NCI-H1930 (cell line): ENCODE measurements around the gene TYMS.

Experiments used
- DNase-seq, 2 experiments: peaks; one replicate each; lab custom pipeline; 2025; lab: John Stamatoyannopoulos, UW

TYMS gene

DNA sequence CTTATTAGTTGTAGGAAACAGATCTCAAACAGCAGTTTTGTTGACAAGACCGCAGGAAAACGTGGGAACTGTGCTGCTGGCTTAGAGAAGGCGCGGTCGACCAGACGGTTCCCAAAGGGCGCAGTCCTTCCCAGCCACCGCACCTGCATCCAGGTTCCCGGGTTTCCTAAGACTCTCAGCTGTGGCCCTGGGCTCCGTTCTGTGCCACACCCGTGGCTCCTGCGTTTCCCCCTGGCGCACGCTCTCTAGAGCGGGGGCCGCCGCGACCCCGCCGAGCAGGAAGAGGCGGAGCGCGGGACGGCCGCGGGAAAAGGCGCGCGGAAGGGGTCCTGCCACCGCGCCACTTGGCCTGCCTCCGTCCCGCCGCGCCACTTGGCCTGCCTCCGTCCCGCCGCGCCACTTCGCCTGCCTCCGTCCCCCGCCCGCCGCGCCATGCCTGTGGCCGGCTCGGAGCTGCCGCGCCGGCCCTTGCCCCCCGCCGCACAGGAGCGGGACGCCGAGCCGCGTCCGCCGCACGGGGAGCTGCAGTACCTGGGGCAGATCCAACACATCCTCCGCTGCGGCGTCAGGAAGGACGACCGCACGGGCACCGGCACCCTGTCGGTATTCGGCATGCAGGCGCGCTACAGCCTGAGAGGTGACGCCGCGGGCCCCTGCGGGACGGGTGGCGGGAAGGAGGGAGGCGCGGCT lies at the start of gene TYMS:
TYMS (plus strand) TSS at position 343 of the 690 bp plus-strand sequence; CDS start at position 433, 90 bp downstream.
- DNase-seq, result peak; percentile 50 to 66

DNA sequence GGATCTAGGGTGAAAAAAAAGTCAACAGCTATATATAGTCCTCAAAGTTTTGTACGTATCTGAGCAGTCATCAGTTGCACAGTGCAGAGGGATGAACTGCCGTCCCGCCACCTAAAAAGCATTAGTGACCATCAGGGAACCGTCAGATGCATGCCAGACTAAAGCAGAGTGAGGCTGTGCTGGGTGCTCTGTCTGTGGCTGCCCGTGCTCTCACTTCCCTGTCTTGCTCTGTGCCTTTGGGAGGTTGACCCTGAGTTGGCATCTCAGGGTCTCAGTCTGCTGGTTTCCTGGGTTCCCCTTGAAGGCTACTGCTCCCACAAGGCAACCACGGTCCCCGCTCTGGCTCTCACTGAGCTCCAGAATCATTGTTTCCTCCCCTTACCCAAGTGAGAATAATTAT lies 49.5 kb upstream of the TYMS start:
- DNase-seq, result no peak

DNA sequence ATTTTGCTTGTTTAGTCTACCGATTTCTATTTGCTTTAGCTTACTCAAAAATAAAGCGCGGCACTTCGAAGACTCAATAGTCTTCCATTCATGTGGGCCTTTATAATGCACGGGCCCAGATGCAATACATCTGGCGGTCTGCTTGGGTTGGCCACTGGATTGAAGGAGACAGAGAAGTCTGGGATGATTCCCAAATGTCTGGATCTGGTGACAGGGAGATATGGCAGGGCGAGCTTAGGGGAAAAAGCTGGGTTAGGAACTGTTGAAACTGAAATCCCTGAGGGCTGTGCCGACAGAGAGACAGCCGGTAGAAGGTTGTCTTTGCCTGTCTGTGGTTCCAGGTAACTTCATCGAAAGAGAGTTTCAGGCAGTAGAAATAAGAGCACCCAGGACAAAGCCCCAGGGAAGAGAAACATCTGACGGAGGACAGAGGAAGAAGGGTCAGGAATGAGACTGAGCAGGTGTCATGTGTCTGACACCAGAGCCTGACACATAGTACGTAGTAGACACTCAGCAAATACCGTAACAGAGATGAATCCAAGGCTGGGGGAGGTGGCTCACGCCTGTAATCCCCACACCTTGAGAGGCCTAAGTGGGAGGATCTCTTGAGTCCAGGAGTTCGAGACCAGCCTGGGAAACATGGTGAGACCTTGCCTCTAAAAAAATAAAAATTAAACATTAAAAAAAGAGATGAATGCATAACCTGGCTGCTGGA lies 47.1 kb upstream of the TYMS start:
- no peak for DNase-seq

DNA sequence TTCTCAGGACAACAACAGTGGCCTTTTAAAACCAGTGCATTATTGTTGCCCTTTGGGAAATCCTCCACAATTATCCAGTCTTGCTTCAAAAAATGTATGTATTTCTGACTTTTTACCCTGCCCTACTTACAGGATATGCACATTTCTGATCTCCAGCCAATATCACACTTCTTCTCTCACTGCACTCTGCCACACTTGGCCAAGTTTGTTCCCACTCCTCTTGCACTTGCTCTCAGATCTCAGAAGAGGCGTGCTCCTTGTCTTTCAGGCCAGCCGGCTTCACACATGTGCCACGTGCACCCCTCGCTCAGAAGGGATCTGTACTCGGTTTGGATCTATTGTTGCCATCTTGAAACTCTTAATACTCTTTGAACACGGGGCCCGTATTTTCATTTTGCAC lies 45.3 kb upstream of the TYMS start:
- DNase-seq, result no peak

DNA sequence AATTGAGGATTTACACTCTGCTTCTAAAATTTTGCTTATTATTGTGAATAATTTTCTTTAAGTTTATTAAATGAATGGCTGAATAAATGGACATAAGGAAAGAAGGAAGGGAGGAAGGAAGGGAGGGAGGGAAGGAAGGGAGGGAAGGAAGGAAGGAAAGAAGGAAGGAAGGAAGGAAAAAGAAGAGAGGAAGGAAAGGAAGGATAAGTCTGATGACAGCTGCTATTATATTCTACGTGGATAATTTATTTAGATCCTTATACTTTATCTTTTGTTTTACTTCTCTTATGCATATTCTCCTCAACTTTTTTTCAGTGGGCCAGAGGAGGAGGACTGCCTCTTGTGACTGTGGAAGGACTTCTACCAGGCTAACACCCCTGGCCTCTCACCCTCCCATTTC lies 43.3 kb upstream of the TYMS start:
- DNase-seq, result no peak

DNA sequence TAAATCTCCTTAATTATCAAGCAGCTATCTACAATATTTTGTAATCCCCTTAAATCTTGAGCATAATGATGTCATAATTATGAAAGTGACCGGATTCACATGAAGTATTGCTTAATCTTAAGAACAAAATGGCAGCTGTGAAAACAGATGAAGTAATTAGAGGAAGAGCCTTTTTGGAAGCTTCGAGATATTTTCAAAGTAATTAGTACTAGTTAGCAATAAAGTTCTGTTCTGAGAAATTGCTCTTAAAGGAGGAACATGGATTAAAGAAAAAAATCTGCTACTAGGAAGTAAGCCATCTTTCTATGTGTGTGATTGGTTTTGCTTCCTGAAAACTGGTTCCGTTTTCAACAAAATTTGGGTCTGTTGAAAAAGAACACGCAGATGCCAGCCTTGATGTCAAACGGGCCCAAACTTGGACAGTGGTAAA lies 42.3 kb upstream of the TYMS start:
- no peak for DNase-seq

DNA sequence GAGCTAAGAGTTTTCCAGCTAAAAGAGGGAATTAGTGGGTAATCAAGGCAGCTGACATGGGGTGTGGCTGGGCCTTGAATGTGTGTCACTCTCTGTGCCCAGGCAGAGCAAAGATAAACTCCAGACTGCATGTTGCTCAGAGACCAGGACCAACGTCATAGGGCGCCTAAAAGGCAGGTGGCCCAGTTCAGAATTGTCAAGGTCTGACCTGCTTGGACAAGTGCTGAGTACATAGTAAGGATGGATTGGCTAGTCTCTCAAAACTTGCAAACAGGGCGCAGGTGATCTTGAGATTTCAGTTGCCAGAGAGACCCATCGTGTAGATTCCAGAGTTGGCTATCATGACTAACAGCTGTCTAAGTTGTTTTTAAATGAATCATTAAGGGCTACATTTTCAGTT lies 41.7 kb upstream of the TYMS start:
- DNase-seq, result no peak

DNA sequence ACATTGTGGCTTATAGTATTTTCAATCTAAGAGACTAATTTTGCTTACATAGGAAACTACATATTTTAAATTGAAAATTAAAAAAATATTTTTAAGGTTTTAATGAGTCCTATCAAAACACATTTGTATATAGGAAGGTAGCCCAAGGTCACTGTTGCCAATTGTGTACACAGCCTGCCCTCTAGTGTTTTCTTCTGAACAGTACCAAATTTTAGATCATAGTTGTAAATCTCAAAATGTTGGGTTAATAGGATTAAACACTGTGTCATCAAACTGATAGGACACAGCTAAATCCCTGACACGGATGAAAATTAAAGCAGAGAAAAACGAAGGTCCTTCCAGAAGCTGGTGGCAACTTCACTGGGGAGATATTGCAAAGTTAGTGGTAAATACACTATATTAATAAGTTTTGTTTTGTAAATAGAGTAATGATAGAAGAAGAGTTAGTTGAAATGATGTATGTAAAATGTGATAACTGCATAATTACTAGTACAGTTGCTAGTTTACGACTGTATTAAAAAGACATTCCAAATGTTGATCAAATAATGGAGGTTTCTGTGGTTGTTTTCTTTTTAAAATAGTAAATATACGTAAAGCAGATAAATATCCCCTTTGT lies 41.0 kb upstream of the TYMS start:
- DNase-seq, result peak in 1 of 2 experiments; percentile 5

DNA sequence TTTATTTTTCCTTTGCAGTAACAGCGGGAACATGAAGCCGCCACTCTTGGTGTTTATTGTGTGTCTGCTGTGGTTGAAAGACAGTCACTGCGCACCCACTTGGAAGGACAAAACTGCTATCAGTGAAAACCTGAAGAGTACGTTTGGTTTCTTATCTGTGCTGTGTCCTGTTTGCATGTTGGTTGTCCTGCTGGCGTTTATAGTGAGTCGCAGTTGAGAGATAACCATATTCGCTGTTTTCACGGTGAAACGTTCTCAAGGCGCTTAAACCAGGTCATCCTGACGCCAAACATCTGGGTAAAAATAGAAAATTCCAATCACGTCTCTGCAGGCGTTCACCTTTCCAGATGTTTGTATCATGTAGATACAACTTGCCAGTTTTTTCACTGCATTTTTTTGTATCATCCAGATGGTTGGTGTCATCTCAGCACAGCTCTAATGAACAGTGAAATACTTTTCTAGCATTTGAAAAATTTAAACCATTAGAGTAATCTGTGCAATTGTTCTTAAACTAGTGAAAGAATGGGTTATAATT lies 39.4 kb upstream of the TYMS start:
- DNase-seq, result no peak

DNA sequence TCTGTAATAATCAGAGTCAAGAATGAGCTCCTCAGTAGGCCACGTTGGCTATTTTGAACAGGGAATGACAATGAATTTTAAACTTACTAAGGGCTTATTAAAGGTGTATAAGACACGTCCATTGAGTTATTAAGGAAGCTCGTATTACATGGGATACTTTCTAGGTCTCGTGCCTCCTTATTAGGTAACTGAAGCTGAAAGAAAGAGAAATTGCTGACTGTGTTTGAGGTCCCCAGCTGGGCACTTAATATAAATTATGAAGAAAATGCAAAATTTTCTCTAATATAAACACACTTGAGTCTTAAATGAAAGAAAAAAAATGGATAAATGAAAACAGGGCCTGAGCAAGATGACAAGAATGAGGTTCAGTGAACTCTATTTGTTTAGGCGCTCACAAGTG lies 38.8 kb upstream of the TYMS start:
- no peak for DNase-seq

DNA sequence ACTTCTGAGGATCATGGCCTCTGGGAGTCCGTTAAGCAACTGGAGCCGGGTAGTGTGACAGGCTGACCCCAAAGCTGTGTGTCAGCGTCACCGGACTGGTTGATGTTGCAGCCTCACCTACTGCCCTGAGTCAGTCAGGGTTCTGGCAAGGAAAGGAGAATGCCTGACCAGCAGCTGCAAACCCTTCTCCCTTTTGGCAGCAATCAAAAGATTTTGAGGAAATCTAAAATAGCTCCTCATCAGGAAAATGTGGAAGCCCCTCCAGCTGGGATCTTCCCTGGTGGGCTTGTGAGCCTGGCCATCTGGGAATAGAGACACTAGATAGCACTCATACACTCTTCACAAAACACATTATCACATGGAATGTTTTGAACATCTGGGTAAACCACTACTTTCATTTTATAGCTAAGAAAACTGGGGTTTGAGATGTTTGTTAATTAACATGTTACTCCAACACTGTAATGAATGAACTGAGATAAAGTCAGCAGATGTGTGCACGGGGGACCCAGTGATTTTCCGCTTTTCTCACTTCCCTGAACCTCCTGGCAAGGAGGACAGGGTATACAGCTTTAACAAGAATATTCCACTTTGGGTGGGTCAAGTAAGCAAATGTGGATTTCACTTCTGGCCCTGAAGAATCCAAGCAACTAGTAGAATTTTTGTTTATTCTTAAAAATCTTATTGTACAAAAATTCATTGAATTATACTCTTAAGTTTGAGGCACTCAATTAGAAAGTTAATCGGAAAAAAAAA lies 36.0 kb upstream of the TYMS start:
- no peak for DNase-seq

DNA sequence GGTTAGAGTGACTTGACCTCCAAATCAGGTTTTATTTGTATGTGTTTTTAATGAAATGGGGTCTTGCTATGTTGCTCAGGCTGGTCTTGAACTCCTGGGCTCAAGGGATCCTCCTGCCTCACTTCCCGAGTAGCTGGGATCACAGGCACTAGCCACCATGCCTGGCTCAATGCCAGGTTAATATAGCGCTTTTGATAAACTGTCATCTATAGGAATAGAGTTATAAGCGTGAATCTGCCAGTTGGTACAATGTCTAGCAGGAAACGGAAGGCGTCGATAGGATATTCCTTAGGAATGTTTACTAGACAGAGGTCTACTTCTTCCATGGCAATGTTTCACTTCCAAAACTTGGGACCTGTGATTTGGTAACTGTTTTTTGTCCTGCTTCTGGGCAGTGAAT lies 35.2 kb upstream of the TYMS start:
- no peak for DNase-seq

DNA sequence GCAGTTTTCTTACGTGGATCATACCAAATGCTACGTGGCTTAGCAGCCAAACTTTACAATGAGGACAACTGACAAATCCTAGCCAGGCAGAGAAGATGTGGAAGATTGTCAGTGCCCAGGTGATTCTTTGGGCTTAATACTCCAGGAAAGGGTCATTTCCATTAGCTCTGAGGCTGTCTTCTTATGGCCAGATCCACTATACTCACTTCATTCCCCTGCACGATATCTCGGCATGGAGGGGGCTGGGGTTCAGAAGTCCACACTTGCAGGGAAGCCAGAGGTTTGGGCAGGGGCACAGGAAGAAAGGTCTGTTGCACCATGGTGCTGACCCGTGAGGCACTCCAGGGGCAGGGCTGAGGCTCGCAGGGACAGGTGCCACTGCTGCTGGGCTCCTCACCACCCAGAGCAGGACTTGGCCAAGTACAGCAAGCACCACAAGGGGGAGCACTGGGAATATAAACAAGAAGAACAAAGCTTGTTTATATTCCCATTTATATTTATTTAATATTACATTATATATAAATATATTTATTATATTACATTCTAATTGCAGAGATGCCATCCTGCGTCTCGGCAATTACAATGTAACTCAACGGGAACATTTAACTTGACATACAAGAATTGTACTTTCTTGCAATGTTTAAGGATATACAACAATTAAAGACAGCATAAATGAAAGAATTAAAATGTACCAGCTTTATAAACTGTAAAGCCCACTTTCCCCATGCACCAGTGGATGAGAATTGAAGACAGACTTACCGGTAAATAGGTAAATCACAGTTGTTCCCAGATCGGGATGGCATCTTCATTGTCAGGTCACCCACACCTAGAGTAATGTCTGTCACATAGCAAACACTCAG lies 33.5 kb upstream of the TYMS start:
- DNase-seq, result peak; percentile 1 to 28

DNA sequence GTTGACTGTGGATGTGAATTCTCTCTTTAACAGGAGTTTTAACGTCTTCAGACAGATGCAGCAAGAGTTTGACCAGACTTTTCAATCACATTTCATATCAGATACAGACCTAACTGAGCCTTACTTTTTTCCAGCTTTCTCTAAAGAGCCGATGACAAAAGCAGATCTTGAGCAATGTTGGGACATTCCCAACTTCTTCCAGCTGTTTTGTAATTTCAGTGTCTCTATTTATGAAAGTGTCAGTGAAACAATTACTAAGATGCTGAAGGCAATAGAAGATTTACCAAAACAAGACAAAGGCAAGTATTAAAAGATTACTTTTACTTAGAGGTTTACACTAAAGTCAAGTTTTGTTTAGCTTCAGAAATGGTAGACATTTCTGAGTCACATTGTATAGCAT lies 30.2 kb upstream of the TYMS start:
- no peak for DNase-seq

DNA sequence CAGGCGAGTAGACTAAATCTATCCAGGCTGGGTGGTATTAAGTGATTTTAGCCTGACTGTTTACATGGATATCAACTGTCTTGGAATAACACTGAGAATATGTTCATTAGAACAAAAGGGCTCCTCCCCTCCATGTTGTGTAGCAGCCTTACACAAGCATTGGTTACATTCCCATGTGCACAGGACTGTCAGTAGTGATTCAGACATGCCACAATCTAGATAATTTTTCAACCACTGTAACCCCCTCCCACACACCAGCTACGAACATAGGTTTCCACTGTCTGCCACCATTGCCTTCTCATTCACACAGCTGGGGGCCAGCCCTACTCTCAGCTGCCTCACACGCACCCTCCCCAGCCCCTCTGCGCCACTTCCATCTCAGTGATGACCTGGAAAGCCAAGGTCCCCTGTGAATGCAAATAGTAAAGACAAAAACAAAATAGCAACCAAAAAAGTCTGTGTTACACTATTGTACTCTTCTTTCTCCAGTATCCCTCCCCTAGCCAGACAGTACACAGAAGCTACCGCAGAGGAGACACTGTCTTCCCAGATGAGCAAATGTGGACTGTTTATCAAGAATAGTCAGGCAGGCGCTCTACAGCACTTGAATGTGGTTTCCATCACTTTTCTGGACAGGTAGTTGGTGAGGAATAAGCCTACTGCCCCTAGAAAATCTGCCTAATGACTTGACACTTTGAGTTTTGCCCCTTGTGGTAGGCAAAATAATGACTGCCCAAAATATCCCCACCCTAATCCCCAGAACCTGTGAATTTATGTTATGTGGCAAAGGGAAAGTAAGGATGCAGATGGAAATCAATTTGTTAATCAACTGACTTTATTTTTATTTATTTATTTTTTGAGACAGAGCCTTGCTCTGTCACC lies 27.9 kb upstream of the TYMS start:
- no peak for DNase-seq

DNA sequence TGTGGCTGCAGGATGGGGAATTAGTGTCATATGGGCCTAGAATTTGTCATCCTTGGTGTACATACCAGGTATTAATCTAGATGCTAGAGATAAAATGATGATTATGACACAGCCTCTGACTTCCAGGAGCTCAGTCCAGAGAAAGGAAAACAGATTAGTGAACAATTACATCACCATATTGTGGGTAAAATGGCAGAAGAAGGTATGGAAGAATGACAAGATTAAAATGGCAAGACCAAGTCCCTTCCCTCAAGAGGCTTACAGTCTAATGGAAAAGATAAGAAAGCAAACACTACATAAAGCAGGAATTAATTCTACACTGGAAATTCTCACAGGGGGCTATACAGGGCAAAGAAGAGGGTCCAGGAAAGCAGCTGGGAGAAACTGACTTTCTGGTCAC lies 25.9 kb upstream of the TYMS start:
- no peak for DNase-seq

DNA sequence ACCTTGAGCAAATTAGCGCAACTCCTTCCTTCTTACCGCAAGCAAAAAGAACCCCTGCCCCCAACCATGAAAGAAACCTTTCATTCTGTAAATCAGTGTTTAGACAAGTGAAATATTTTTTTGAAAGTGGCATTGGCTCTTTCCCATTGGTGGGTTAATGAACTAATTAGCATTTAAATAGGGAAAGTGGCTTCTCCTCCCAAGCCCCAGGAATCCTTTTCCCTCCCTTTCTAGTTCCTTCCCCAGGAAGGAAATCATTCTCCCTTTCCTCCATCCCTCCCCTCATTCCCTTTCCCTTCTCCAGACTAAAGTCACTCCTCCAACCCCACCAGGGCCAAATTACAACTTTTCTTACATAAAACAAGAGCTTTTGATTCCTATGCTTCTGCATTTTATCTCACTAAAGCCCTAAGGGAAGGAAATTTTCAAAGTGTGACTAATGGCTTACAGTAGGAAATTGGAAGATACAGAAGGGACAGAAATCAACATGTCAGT lies 22.9 kb upstream of the TYMS start:
- no peak for DNase-seq

DNA sequence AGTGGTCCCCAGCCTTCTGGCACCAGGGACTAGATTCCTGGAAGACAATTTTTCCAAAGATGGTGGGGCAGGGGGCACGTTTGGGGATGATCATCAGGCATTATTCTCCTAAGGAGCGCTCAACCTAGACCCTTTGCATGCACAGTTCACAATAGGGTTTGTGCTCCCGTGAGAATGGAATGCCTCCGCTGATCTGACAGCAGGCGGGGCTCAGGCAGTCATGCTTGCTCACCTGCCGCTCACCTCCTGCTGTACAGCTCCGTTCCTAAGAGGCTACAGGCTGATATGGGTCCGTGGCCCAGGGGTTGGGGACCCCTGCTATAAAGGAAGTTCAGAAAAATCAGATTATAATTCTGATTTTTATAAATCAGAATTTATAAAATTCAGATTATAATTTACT lies 22.3 kb upstream of the TYMS start:
- no peak for DNase-seq

DNA sequence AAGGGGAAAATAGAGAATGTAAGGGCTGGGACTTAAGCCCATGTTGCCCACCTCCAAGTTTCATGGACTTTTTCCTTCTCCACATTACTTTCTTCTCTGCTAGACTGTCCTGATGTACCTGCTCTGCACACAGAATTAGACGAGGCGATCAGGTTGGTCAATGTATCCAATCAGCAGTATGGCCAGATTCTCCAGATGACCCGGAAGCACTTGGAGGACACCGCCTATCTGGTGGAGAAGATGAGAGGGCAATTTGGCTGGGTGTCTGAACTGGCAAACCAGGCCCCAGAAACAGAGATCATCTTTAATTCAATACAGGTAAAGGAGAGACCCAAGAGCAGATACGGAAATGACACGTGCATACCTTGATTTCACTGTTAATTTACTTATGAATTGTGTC lies 16.2 kb upstream of the TYMS start:
- no peak for DNase-seq

DNA sequence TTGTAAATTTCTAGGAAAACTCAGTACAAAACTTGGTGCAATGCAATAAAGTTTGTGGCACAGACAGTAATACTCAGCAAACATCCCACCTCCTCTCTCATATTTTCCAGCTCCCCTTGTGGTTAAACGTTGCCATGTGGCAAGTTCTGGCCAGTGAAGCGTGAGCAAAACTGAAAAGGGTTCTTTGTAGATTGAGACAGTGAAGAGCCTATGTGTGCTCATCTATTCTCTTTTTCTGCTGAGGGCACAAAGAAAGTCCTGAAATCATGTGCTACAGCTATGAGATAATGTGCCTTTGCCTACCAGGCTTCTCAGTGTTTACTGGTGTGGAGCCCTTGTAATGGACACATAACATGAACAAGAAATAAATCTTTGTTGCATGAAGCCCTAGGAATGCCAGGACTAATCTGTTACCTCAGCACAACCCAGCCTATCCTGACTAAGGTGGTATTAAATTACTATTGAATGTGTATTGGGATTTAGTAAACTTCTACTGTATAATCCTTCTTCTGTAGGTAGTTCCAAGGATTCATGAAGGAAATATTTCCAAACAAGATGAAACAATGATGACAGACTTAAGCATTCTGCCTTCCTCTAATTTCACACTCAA lies 13.0 kb upstream of the TYMS start:
- no peak for DNase-seq
